DOHH2 (cell line): ENCODE measurements around the gene RTP2.
A peak's percentile ranks its signal among the peaks of the same experiment; 100 is the strongest.

Source experiments
- H3F3A ChIP-seq: fragments of 200-600 bp; sonication (generic), shearing (Covaris generic); 2 replicates; pipeline ENCODE4 v1.6.0; 2016; ENCODE audit warnings: antibody characterized with exemption, mild to moderate bottlenecking; ENCODE audit not compliant: control insufficient read depth, insufficient read depth
- H3K27ac ChIP-seq: fragments of 200-600 bp; sonication (generic); 2 replicates; pipeline ENCODE4 v1.5.1; 2014; ENCODE audit warnings: low read depth, mild to moderate bottlenecking, low read length, moderate library complexity
- H3K27me3 ChIP-seq: fragments of 200-600 bp; sonication (generic); 2 replicates; pipeline ENCODE4 v1.6.1; 2014; ENCODE audit warnings: mild to moderate bottlenecking, low read length, mixed read lengths; ENCODE audit not compliant: control insufficient read depth
- H3K36me3 ChIP-seq: fragments of 200-600 bp; sonication (generic); 2 replicates; pipeline ENCODE4 v1.6.1; 2014; ENCODE audit warnings: mild to moderate bottlenecking, low read length, moderate library complexity, mixed read lengths; ENCODE audit not compliant: control insufficient read depth
- H3K4me1 ChIP-seq: fragments of 200-600 bp; sonication (generic); 2 replicates; pipeline ENCODE4 v1.6.1; 2014; ENCODE audit warnings: mild to moderate bottlenecking, low read length, mixed read lengths; ENCODE audit not compliant: control insufficient read depth
- H3K4me2 ChIP-seq: fragments of 200-600 bp; sonication (generic); 2 replicates; pipeline ENCODE4 v1.6.0; 2014; ENCODE audit warnings: mild to moderate bottlenecking, low read length, moderate library complexity
- H3K4me3 ChIP-seq: fragments of 200-600 bp; sonication (generic); 2 replicates; pipeline ENCODE4 v1.5.1; 2014; ENCODE audit warnings: mild to moderate bottlenecking, low read length, mixed read lengths
- H3K79me2 ChIP-seq: fragments of 200-600 bp; sonication (generic); 2 replicates; pipeline ENCODE4 v1.6.1; 2014; ENCODE audit warnings: mild to moderate bottlenecking, low read length, mixed read lengths; ENCODE audit not compliant: control insufficient read depth
- H3K9me2 ChIP-seq: fragments of 200-600 bp; sonication (generic); replicated peaks from 2 replicates; pipeline ENCODE4 v1.6.1; 2014; ENCODE audit warnings: mild to moderate bottlenecking, low read length, mixed read lengths; ENCODE audit not compliant: control insufficient read depth
- H3K9me3 ChIP-seq: fragments of 200-600 bp; sonication (generic); 2 replicates; pipeline ENCODE4 v1.6.1; 2014; ENCODE audit warnings: antibody characterized with exemption, low read length, mixed read lengths; ENCODE audit not compliant: control insufficient read depth, insufficient read depth
- H4K20me1 ChIP-seq: fragments of 200-600 bp; sonication (generic); 2 replicates; pipeline ENCODE4 v1.6.0; 2014; ENCODE audit warnings: low read depth, mild to moderate bottlenecking, antibody characterized with exemption, low read length, moderate library complexity; ENCODE audit not compliant: control insufficient read depth, insufficient read depth
- EZH2phosphoT487 ChIP-seq: fragments of 200-600 bp; sonication (generic); IDR thresholded peaks from 2 replicates; pipeline ENCODE4 v1.6.1; 2017; ENCODE audit warnings: borderline replicate concordance, mild to moderate bottlenecking, antibody characterized with exemption, low read length, moderate library complexity, mixed read lengths
- TF ChIP-seq, protein P1 (sequence below): fragments of 200-600 bp; sonication (generic); IDR thresholded peaks from one replicate; pipeline ENCODE4 v1.5.1; 2014; ENCODE audit warnings: antibody characterized with exemption, mild to moderate bottlenecking, low read depth, low read length; ENCODE audit not compliant: poor library complexity, severe bottlenecking

The RTP2 gene

DNA sequence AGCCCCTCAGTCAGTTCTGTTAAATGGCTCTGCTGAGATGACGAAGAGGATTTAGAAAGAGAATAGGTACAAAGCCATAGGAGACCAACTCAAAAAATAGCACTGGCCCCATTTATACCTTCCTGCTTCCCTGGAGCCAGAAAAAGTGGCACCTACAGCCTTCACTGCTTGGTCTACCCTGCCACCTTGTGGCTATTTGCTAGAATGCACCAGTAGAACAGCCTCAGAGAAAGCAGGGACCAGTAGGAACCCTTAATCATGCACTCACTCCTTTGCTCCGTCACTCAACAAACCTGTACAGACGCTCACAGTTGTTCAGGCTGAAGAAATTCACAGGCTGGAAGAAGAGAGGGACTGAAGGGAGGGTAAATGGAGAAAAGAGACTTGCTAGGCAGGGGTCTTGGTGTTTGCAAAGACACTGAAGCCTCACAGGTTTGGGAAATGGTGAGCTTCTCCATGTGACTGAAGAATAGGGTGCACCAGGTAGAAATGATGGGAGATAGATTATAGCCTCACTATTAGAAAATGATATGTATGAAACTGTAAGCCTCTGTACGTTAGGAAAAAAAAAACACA, 12.1 kb upstream of the RTP2 start:
- H3F3A ChIP-seq = peaks cover 20% of the 10 kb centered on the region
- H3K79me2 ChIP-seq = no peaks in the 10 kb centered on the region
- H3K4me1 ChIP-seq = peaks cover 13% of the 10 kb centered on the region
- no peaks in the 10 kb centered on the region for H3K27me3 ChIP-seq
- no peaks in the 10 kb centered on the region for H4K20me1 ChIP-seq
- TF ChIP-seq, protein P1, sequence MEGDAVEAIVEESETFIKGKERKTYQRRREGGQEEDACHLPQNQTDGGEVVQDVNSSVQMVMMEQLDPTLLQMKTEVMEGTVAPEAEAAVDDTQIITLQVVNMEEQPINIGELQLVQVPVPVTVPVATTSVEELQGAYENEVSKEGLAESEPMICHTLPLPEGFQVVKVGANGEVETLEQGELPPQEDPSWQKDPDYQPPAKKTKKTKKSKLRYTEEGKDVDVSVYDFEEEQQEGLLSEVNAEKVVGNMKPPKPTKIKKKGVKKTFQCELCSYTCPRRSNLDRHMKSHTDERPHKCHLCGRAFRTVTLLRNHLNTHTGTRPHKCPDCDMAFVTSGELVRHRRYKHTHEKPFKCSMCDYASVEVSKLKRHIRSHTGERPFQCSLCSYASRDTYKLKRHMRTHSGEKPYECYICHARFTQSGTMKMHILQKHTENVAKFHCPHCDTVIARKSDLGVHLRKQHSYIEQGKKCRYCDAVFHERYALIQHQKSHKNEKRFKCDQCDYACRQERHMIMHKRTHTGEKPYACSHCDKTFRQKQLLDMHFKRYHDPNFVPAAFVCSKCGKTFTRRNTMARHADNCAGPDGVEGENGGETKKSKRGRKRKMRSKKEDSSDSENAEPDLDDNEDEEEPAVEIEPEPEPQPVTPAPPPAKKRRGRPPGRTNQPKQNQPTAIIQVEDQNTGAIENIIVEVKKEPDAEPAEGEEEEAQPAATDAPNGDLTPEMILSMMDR = peak; percentile 95
- TF ChIP-seq EZH2phosphoT487 = no peak
- H3K27ac ChIP-seq = no peak overlapping the region
- no peaks in the 10 kb centered on the region for H3K9me2 ChIP-seq
- no peaks in the 10 kb centered on the region for H3K9me3 ChIP-seq
- no peaks in the 10 kb centered on the region for H3K36me3 ChIP-seq
- peak overlapping the region; percentile 45 for H3K4me2 ChIP-seq
- no peak overlapping the region for H3K4me3 ChIP-seq

DNA sequence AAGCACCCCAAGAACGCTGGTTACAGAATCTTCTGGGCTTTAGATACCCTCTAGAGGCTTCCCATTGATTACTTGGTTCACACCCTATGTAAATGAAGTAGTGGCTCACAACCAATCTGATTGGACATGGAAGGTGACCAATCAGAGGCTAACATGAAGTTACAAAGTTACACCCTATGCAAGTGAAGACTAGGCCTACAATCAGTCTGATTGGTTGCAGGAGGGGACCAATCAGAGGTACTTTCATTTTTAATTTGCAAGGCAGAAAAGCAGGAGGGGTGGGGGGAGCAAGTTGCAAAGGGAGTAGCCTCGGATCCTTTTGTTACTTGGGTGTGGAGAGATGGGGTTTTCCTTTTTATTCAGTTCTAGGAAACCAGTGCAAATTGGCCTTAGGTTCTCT, 11.1 kb upstream of the RTP2 start:
- Histone ChIP-seq H3K36me3 (no peaks in the 10 kb centered on the region), H3K27ac (no peak overlapping the region), H4K20me1 (no peaks in the 10 kb centered on the region), H3K9me3 (no peaks in the 10 kb centered on the region), H3K27me3 (no peaks in the 10 kb centered on the region), H3K4me2 (no peak overlapping the region), H3K4me3 (no peak overlapping the region), H3K79me2 (no peaks in the 10 kb centered on the region), H3F3A (peaks cover 11% of the 10 kb centered on the region; the same call in 1 of the 2 replicates), H3K9me2 (no peaks in the 10 kb centered on the region), H3K4me1 (peaks cover 13% of the 10 kb centered on the region)
- TF ChIP-seq EZH2phosphoT487 = no peak
- TF ChIP-seq, protein P1 = no peak

DNA sequence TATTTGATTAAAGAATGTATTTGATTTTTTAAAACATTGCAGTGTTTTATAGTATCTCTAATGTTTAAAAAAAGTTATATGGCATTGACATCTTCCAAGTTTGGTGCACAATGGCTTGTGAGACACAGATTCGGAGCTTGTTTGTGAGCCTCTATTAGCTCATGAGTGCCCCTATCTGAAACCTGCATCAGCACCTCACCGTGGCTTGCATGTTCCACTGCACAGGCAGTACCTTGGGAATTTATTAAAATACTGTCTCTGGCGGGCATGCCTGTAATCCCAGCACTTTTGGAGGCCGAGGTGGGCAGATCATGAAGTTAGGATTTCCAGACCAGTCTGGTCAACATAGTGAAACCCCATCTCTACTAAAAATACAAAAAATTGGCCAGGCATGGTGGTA, 6.8 kb upstream of the RTP2 start:
- TF ChIP-seq EZH2phosphoT487 = no peak
- TF ChIP-seq, protein P1 = peak; percentile 26
- H3K9me2 ChIP-seq = no peaks in the 10 kb centered on the region
- no peak overlapping the region for H3K4me3 ChIP-seq
- H3K27ac ChIP-seq = no peak overlapping the region
- H3K9me3 ChIP-seq = no peaks in the 10 kb centered on the region
- no peak overlapping the region for H3K4me2 ChIP-seq
- no peaks in the 10 kb centered on the region for H4K20me1 ChIP-seq
- H3K4me1 ChIP-seq = no peaks in the 10 kb centered on the region
- no peaks in the 10 kb centered on the region for H3F3A ChIP-seq
- no peaks in the 10 kb centered on the region for H3K36me3 ChIP-seq
- H3K79me2 ChIP-seq = no peaks in the 10 kb centered on the region
- no peaks in the 10 kb centered on the region for H3K27me3 ChIP-seq
